HG03457 (cell line): ENCODE data around the gene UBAC2.
A peak's percentile ranks its signal among the peaks of the same experiment; 100 is the strongest.

Experiments used
- ATAC-seq: cut with Tn5 transposase; IDR thresholded peaks from one replicate; pipeline ENCODE4 v1.9.1; 2021; ENCODE audit warnings: moderate number of reproducible peaks; ENCODE audit not compliant: unreplicated experiment

Gene UBAC2

DNA sequence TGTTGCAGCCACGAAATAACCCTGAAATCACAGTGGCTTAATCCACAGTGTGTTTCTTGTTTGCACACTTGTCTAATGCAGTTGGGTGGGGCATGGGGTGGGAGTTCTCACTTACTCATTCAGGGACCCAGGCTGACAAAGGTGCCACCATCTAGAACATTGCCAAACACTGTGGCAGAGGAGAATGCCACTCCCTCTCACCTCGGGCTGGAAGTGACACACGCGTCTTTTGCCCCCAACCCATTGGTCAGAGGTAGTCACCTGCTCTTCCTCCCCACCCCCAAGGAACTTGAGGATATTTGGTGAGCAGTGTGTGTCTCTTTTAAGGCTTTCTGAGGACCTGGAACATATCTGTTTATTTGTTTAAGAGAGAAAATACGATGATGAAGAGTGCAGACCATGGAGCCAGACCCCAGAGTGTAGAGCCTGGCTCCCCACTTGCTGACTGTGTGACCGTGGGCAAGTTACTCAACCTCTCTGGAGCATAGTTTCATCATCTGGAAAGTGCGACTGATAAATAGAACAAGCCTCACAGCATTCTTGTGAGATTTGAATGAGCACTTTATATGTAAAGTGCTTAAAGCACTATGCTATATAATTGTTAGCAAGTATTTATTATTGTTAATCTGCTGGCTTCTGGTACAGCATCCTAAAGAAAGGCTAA lies 89.2 kb downstream of the UBAC2 start:
- no peak for ATAC-seq

- ATAC-seq, result no peak
Measured at GRCh38 chr13:99290894-99291293, 90.2 kb downstream of the UBAC2 start.

DNA sequence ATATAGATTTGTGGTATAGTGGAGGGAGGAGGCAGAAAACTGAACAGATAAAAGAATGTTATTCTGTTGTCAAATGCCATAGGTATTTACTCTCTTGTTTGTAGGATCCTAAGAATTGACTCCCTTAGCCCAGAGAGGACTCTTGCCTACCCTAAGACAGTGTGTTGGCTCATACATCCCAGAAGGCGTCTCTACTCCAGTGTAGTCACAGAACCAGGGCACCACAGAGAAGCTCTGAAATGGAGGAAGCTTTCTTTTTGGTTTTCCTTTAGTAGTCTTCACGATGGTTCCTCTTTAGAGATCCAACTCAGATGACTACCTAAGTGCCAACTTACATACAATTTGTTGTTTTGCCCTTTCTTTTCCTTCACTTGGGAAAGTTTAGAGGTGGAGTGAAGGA lies 92.5 kb downstream of the UBAC2 start:
- no peak for ATAC-seq

- no peak for ATAC-seq
Measured at GRCh38 chr13:99294198-99294597, 93.5 kb downstream of the UBAC2 start.

DNA sequence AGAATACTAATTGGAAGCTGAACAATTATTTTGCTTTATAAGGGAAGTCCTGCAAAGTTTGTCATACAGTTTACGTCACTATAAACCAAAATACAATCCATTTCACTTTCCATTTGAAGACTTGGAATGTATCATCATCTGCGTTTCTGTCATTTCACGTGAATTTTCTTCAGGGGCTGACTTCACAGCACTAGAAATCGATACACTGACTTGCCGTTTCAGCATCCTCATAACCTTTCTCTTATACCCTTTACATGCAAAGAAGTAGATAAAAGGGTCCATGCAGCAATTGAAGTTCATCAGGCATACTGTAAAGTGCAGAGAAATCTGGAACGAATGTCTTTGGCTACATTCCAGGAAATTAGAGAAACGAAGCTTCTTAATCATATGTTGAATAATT lies 94.3 kb downstream of the UBAC2 start:
- no peak for ATAC-seq

DNA sequence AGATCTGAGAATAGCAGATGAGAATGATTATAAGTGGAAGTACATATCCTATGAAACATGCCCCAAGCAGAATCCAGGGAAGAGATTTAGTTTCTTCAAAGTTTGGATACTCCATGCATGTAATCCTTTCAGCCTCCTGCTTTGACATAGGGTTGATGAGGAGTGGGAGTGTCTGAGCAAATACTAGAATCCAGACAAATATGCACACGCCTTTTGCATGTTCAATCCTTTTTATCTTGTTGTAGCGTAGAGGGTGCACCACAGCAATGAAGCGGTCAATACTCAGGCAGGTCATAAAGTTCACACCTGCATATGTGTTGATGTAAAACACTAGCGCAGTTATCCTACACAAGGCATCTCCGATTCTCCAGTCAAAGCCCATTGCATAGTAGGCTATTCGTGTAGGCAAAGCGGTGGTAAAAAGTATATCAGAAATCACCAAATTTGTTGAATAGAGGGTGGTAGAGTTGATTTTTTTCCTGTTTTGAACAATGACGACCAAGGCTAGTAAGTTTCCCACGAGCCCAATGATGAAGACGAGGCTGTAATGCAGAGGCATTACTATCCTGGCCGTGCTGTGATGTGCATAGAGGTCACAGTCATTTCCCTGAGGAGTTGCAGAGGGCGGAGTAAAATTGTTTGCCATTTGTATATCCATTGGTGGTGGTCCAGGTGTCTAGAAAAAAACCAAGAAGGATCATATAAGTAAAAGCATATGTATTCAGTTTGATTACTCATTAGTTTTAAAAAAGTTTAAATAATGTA lies 95.0 kb downstream of the UBAC2 start:
- ATAC-seq, result no peak

- no peak for ATAC-seq
Measured at GRCh38 chr13:99296398-99296797, 95.7 kb downstream of the UBAC2 start.

DNA sequence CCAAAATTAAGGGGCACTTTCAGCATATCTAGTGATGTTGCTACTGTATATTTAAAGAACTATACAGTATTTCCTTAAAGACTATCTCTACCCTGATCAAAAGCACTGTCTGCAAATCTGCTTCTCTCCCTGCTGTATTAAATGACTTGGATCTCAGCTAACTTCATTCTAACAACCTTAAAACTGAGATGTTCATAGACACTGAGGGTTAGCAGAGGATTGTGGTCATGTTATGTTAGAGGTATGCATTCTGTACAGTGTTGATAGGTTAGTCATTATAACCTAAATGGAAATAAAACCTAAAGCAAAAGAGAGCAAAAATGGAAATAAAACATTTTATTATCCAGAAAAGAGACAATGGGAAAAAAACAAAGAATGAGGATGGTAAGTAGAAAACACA lies 96.7 kb downstream of the UBAC2 start:
- no peak for ATAC-seq

- no peak for ATAC-seq
Measured at GRCh38 chr13:99298056-99298455, 97.4 kb downstream of the UBAC2 start.

DNA sequence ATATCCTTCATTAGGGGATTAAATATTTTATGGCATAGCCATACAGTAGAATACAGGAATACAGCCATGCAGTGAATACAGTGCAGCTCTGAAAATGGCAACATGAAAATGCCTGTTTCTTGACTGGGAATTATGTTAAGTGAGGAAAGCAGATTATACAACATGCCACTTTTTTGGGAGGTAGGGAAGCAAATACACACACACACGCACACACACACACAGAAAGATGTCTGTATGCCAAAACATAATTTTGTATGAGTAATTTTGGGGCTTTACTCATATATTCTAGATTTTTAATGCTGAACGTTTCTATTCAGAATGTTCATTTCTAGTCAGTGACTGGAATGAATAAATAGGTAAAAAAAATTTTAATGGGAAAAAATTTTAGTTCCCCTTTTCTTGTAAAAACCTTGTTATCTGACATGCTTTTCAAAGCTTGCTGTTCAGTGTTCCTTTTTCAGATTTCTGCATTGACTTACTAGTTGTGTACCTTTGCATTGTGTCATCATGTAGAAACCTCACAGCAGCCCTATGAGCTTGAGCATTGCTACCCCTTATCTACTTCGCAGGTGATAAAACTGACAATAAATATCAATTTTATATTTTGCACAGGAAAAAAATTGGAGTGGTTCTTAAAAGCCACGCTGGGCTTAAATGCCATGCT lies 98.7 kb downstream of the UBAC2 start:
- no peak for ATAC-seq

GRCh38 chr13:99299920-99300341 lies 99.3 kb downstream of the UBAC2 start:
- ATAC-seq, result no peak

- ATAC-seq, result no peak
Measured at GRCh38 chr13:99301056-99301838, 100.6 kb downstream of the UBAC2 start.

- ATAC-seq, result no peak
Measured at GRCh38 chr13:99301913-99302636, 101.4 kb downstream of the UBAC2 start.

- no peak for ATAC-seq
Measured at GRCh38 chr13:99302637-99303505, 102.2 kb downstream of the UBAC2 start.

DNA sequence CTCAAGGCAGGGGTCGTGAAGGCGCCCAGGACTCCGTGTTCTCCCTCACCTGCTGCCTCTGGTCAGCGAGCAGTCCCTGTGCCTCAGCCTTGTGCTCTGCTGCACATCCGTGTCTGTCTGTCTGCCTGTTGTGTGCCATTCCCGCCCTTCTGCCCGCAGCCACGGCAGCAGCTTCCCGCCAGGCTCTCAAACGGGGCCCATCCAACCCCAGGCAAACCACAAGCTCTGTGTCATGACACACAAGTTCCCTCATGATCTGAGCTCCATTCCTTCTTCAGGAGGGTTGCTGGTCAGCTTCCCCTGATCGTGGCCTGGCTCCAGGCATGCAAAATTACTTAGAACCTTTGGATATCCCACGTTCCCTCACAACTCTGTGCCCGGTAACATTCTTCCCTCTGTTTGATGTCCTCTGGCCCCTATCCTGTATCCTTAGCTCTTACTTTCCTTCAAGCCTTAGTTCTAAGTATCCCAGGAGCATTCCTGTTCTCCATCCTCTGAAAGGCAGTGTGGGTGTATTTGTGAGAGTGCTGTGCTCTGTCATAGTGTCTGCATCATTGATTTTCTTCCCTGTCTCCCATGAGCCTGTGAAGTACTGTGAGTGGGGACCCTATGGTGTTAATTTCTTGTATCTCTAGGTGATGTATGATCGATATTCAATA lies 103.3 kb downstream of the UBAC2 start:
- ATAC-seq, result no peak

DNA sequence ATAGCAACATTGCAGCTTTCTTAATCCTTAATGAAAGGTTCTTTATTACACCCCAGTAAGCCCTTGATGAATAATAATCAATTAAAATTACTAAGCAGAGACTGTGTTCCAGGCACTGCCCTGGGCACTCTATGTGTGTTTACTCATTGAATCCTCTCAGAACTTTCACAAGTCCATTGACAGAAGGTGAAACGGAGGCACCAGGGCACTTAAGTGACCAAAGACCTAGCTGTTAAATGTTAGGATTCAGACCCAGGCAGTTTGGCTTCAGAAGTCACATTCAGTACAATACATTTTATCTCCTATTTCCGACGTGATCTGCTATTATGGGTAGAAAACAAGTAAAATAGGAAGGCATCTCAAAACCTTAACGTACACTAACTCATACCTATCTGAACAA lies 103.9 kb downstream of the UBAC2 start:
- ATAC-seq, result no peak

DNA sequence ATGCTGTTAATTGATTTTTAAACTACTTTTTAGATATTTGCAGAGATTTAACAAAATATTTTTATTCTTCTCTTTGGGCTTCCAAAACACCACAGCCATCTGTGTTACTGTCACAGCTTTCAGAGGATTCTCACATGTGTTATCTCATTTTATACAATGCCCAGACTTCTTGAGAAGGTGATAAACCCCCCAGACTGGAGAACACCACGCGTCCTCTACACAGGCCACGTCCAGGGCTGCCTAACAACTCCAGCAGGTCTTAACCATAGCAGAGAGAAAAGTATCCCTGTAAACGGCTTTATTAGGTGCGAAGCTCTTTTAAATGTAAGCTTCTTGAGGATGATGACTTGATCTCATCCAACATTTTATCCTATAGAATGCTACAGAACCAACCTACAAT lies 104.5 kb downstream of the UBAC2 start:
- ATAC-seq, result no peak

DNA sequence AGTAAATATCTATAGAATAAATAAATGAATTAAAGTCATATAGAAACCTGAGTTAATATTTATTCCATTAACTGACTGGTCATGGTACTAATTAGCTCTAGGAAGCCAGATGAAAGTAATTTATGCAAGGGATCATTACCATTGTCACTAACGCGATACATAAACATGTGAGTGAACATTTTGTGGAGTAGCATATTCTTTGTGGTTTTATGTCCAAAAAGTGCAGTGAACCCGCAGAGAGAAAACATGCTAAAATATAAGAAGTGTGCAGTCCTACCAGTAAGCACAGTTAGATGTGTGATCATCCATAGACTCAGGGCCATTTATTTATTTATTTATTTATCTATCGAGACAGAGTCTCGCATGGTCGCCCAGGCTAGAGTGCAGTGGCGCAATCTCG lies 104.9 kb downstream of the UBAC2 start:
- no peak for ATAC-seq

DNA sequence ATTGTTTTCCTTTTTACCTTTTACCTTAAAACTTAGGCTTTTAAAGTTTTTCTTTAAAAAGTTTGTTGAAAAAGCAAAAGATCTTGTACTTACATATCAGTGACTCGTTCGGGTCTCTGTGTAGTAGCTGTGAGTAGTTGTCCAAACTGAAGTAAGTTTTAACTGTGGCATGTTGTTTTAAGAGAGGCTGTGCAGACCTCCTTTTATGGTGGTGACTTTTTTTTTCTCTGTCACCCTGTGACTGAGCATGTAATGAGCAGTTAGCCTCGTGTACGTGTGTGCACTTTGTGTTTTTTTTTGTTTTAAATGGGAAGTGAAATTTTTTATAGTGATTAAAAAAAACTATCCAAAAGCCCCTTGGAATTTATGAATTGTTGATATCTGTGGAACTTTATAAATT lies 106.6 kb downstream of the UBAC2 start, which contains the start of gene GPR183:
GPR183 (minus strand) TSS at position 153 of the 400 bp plus-strand sequence. CDS start 11,254 bp downstream, outside the sequence.
- ATAC-seq, result peak; percentile 50
